Thymus (tissue), 11 donors: ENCODE results near the gene DGKD. TPM values are rescaled to one million over a fixed set of nuclear protein-coding genes. Genes with fewer than 3 reads are reported as not detected.

Experiments
- DNase-seq, 9 donors: peaks; one replicate each; pipeline ENCODE4 v3.0.0-alpha.2; 2013; ENCODE audit warnings: low spot score in 9 of 9, low read depth in 6 of 9, missing footprints in 1 of 9
- H3K27ac ChIP-seq, 2 donors: one replicate each; pipeline ENCODE4 v1.5.1; 2013; ENCODE audit warnings: control low read depth in 1 of 2, low read depth in 1 of 2, low read length in 1 of 2, mild to moderate bottlenecking in 1 of 2, moderate library complexity in 1 of 2
- H3K27me3 ChIP-seq, 2 donors: one replicate each; pipeline ENCODE4 v1.5.1; 2013; ENCODE audit warnings: low read length in 1 of 2; ENCODE audit not compliant: control insufficient read depth in 2 of 2, insufficient read depth in 1 of 2
- H3K36me3 ChIP-seq, 2 donors: one replicate each; pipeline ENCODE4 v1.5.1; 2013; ENCODE audit warnings: low read length in 1 of 2, mild to moderate bottlenecking in 1 of 2, moderate library complexity in 1 of 2; ENCODE audit not compliant: control insufficient read depth in 2 of 2, insufficient read depth in 2 of 2
- H3K4me1 ChIP-seq, 2 donors: one replicate each; pipeline ENCODE4 v1.5.1; 2013; ENCODE audit warnings: low read length in 2 of 2; ENCODE audit not compliant: control insufficient read depth in 2 of 2, insufficient read depth in 2 of 2
- H3K4me3 ChIP-seq, 2 donors: one replicate each; pipeline ENCODE4 v1.5.1; 2013; ENCODE audit warnings: low read length in 2 of 2, control low read depth in 1 of 2, mild to moderate bottlenecking in 1 of 2
- H3K9me3 ChIP-seq, 2 donors: one replicate each; pipeline ENCODE4 v1.5.1; 2013; ENCODE audit warnings: low read length in 1 of 2, mild to moderate bottlenecking in 1 of 2; ENCODE audit not compliant: control insufficient read depth in 2 of 2, insufficient read depth in 1 of 2
- WGBS: extraction: QIAGEN DNeasy Blood & Tissue Kit; methylation state at CpG from one replicate; pipeline ENCODE4 v1.1.7; 2013; 5-methylcytosine and 5-hydroxymethylcytosine counted together
- polyA plus RNA-seq: library from polyadenylated mRNA; stranded (reverse); fragments of 200-250 nt; gene quantifications from one replicate; pipeline ENCODE4 v1.2.3, GENCODE V29; 2013
- total RNA-seq: library from RNA; stranded (reverse); fragments of 120-200 nt; gene quantifications from one replicate; pipeline ENCODE4 v1.2.4, GENCODE V29; 2013
- donor health status: healthy.

The DGKD gene
- total and polyA plus RNA-seq, 2 donors, result 8.0 to 23.5 TPM

GRCh38 chr2:233414777-233415570 is 60.7 kb downstream of the DGKD start:
- no peaks in the 10 kb centered on the region for H3K27me3 ChIP-seq
- no peak overlapping the region for H3K4me3 ChIP-seq
- H3K9me3 ChIP-seq, result no peaks in the 10 kb centered on the region
- DNase-seq, result no peak
- peaks cover 25 to 28% of the 10 kb centered on the region in 2 donors for H3K4me1 ChIP-seq
- 94% methylated on average over 5 of the region's 5 CpGs for WGBS
- H3K36me3 ChIP-seq, result peaks cover 0 to 2% of the 10 kb centered on the region in 2 donors
- no peak overlapping the region for H3K27ac ChIP-seq

DNA sequence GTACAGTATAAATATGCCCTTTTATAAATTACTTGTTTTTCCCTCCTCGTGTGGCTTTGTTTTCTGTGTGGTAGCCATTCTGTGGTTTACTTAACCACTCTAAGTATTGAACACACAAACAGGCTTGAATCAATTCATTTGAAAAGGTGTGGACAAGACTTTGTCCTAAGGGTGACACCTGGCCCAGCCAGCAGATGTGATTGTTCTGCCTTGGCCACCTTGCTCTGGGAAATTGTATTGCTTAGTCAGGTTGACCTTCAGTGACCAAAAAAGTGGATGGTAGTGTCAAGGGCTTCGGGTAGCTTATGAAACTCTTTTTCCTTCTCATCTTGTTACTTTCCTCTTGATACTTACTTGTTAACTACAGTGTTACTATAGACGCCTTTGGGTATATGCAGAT is 61.9 kb downstream of the DGKD start:
- Histone ChIP-seq H3K27me3 (no peaks in the 10 kb centered on the region), H3K36me3 (peaks cover 0 to 2% of the 10 kb centered on the region in 2 donors), H3K27ac (no peak overlapping the region), H3K9me3 (no peaks in the 10 kb centered on the region), H3K4me3 (no peak overlapping the region), H3K4me1 (peaks cover 22 to 33% of the 10 kb centered on the region in 2 donors)
- DNase-seq, result no peak
- 94% methylated on average over 3 of the region's 3 CpGs for WGBS

- no peaks in the 10 kb centered on the region for H3K27me3 ChIP-seq
- H3K27ac ChIP-seq, result no peak overlapping the region
- no peak for DNase-seq
- no peaks in the 10 kb centered on the region for H3K9me3 ChIP-seq
- peaks cover 0 to 2% of the 10 kb centered on the region in 2 donors for H3K36me3 ChIP-seq
- peaks cover 22 to 38% of the 10 kb centered on the region in 2 donors for H3K4me1 ChIP-seq
- WGBS, result 98% methylated on average over 6 of the region's 6 CpGs
- no peak overlapping the region for H3K4me3 ChIP-seq
Measured at GRCh38 chr2:233416706-233417105, 62.4 kb downstream of the DGKD start.

DNA sequence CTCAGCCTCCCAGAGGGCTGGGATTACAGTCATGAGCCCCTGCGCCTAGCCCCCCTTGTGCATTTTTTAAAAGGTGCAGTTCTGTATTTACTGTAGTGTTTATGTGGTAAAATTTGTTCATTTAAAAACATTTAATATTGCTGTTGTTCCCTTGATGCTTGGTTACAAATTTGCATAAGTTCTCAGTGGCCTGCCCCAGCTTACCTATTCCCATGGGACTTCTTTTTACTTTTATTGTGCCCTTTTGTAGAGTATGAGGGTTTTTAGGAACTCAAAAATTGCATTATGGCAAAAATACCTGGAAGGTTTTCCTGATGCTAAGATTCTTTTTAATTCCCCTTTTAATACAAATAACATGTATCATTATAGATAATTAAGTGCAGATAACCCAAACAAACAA is 63.0 kb downstream of the DGKD start:
- no peak for DNase-seq
- no peak overlapping the region for H3K27ac ChIP-seq

GRCh38 chr2:233418052-233418760 is 63.9 kb downstream of the DGKD start:
- Histone ChIP-seq H3K36me3 (peaks cover 0 to 2% of the 10 kb centered on the region in 2 donors), H3K27ac (peak overlapping the region in 1 of 2 donors; percentile 46), H3K27me3 (no peaks in the 10 kb centered on the region), H3K4me3 (no peak overlapping the region), H3K9me3 (no peaks in the 10 kb centered on the region), H3K4me1 (peaks cover 30 to 48% of the 10 kb centered on the region in 2 donors)
- DNase-seq, result no peak
- 59% methylated on average over 3 of the region's 3 CpGs for WGBS

More for the DNA sequence above, 63.0 kb downstream of the DGKD start:
- peaks cover 0 to 2% of the 10 kb centered on the region in 2 donors for H3K36me3 ChIP-seq
- 98% methylated on average over 1 of the region's 1 CpG for WGBS
- no peaks in the 10 kb centered on the region for H3K9me3 ChIP-seq
- H3K27me3 ChIP-seq, result no peaks in the 10 kb centered on the region
- peaks cover 28 to 44% of the 10 kb centered on the region in 2 donors for H3K4me1 ChIP-seq
- H3K4me3 ChIP-seq, result no peak overlapping the region

DNA sequence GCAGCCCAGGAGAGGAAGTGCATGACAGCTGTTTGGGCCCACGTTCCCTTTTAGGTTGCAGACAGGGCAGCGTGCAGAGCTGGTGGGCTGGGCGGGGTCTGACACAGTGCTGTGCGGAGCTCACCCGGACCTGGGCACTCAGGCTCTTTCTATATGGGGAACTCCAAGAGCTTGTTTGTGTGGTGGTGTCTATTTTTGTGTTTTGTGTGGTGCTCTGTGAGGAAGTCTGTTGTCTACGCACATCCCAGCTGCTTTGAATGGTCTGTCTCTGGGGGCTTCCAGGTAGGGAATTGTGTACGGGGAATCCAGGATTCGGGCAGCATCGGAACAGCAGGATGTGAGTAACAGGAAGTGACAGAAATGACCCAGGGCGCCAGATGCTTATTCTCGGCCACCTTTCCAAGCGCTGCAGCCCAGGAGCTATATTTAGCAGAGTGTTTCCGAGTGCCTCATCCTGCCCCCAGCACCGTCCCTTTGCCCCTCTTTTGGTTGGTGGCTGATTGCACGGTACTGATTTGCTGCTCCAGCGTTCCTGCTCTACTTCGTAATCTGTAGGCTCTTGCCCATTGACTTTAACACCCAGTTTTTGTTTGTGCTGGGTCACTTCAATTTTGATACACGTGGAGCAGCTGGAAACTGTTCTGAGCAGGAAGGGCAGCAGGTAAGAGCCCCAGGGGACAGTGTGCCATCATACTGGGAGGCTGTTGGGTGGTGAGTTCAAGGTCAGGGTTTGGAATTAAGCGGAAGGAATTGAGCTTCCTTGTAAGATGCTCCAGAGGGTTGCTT is 64.7 kb downstream of the DGKD start:
- Histone ChIP-seq H3K9me3 (no peaks in the 10 kb centered on the region), H3K27ac (peak overlapping the region; percentile 43 to 46), H3K4me3 (peak overlapping the region in 1 of 2 donors; percentile 29), H3K4me1 (peaks cover 30 to 48% of the 10 kb centered on the region in 2 donors), H3K36me3 (peaks cover 0 to 2% of the 10 kb centered on the region in 2 donors), H3K27me3 (no peaks in the 10 kb centered on the region)
- 8% methylated on average over 19 of the region's 19 CpGs for WGBS
- DNase-seq, result peak in 5 of 9 donors; percentile 53 to 87 (median 75)

DNA sequence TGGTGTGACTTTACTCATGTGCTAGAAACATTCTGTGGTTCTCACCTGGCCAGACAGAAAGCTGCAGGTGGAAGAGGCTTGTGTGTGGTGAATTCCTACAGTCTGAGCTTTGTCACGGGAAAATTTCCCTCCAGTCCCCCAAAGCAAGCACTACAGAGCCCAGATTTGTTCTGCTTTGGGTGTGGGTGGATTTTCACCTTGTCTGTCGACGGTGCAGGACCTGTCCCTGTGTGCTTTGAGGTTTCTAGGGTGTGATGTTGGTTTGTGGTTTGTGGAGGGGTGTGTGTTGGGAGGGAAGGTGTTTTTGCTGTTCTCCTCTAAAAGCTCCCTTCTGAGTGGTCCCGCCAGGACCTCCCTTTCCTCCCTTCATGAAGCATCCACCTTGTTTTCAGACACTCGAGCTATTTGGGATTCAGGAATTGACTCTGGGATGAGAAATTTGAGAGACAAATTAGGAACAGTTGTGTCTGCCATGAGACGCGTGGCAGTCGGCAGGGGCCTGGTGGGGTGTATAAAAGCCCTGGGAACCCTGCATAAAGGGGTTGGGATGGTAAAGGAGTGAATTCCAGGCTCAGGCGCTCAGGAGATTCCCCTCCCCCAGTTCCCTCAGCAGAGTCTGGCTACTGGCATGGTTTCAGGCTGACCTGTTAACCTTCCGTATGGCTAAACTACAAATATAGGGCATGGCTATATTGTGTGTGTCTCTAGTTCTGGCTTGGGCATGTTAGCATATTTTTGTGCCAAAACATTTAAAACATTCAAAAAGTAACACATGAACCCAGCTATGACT is 65.5 kb downstream of the DGKD start:
- DNase-seq, result peak in 2 of 9 donors; percentile 31 to 68
- H3K4me1 ChIP-seq, result peaks cover 30 to 48% of the 10 kb centered on the region in 2 donors

GRCh38 chr2:233421091-233421816 is 67.0 kb downstream of the DGKD start:
- Histone ChIP-seq H3K4me1 (peaks cover 30 to 48% of the 10 kb centered on the region in 2 donors), H3K27ac (no peak overlapping the region)
- DNase-seq, result no peak

More for the DNA sequence above, 65.5 kb downstream of the DGKD start:
- Histone ChIP-seq H3K36me3 (peaks cover 0 to 2% of the 10 kb centered on the region in 2 donors), H3K27me3 (no peaks in the 10 kb centered on the region), H3K27ac (peak overlapping the region; percentile 25 to 46), H3K4me3 (no peak overlapping the region), H3K9me3 (no peaks in the 10 kb centered on the region)
- WGBS, result 62% methylated on average over 10 of the region's 10 CpGs

More at GRCh38 chr2:233421091-233421816, 67.0 kb downstream of the DGKD start:
- H3K36me3 ChIP-seq, result peaks cover 0 to 2% of the 10 kb centered on the region in 2 donors
- no peaks in the 10 kb centered on the region for H3K27me3 ChIP-seq
- H3K4me3 ChIP-seq, result no peak overlapping the region
- 97% methylated on average over 14 of the region's 14 CpGs for WGBS
- no peaks in the 10 kb centered on the region for H3K9me3 ChIP-seq
